ENCODE results near the gene C1S.

C1S gene

DNA sequence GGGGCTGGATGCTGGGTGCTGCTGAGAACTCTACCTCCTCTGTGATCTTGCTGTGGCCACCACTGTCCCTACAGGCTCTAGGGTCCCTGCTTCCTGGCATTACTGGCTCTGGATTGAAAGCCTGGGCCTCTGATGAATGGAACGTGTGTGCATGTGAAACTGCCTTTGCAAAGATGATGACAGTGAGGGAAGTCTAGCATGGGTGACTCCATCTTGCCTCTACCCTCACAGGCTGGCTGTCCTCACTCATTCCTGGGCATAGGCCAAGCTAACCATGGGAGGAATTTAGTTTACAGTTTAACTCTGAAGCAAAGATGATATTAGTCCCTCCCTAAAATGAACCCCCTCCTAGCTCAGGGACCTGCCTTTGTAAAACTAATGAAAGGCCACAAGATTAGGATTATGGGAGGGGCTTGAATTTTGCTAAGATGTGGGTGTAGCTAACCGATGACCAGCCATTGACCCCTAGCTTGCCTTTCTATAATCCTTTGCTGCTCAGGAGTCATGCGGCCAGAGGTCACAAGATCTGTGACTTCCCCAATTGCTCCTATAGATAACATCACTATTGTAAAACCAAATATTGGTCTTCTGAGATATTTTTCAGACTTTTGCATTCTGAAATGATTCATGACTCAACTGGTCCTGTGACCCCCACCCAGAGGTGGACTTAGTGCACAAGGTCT is 2.2 kb upstream of the C1S start:
- CTCF ChIA-PET, result interaction anchor here (0.8 kb wide), 1 partner anchor 41 kb away, joined by 3 read pairs; no protein-coding TSS in a partner anchor
- Mint-ChIP-seq H3K9me3 (no peaks in the 10 kb centered on the region), H3K27ac (no peak overlapping the region), H3K4me3 (no peak overlapping the region), H3K27me3 (peaks cover 55% of the 10 kb centered on the region), H3K4me1 (no peaks in the 10 kb centered on the region), H3K36me3 (no peaks in the 10 kb centered on the region)
- no peak for DNase-seq

DNA sequence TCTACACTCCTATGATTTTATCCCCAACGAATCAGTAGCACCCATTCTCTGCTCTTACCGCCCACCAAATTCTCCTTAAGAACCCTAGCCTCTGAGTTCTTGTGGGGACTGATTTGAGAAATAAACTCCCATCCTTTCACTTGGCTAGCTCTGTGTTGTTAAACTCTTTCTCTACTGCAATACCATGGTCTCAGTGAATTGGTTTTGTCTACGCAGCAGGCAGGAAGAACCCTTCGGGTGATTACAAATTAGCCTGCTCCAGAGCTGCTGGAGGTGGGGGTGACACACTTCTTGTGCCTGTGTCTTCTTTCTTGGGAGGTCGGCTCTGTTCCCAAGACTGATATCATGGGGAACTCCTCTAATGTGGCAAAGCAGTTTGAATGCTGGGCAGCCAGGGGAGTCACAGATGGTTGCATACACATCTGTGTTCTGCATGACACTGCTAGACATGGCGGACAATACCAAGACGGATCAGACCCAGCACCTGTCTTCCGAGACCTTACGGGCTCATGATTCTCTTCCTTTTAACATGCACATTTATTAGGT is 1.6 kb upstream of the C1S start:
- H3K9me3 Mint-ChIP-seq, result no peaks in the 10 kb centered on the region
- no peaks in the 10 kb centered on the region for H3K36me3 Mint-ChIP-seq
- no peak overlapping the region for H3K4me3 Mint-ChIP-seq
- no peaks in the 10 kb centered on the region for H3K4me1 Mint-ChIP-seq
- H3K27ac Mint-ChIP-seq, result no peak overlapping the region
- CTCF ChIA-PET, result interaction anchor here (0.8 to 1.2 kb wide), 3 partner anchors 26 to 134 kb away, joined by 3 to 4 read pairs (median 3); no protein-coding TSS in a partner anchor
- H3K27me3 Mint-ChIP-seq, result peaks cover 55% of the 10 kb centered on the region
- no peak for DNase-seq

- CTCF ChIA-PET, result interaction anchor here (0.7 to 1.2 kb wide), 3 partner anchors 27 to 136 kb away, joined by 3 to 4 read pairs (median 3); no protein-coding TSS in a partner anchor
- no peak for DNase-seq
These were observed 738 bp upstream of the C1S start for GRCh38 chr12:7059780-7060179.

GRCh38 chr12:7061138-7061537 is 620 bp downstream of the C1S start:
- Mint-ChIP-seq H3K4me1 (no peaks in the 10 kb centered on the region), H3K9me3 (no peaks in the 10 kb centered on the region), H3K27me3 (peaks cover 36% of the 10 kb centered on the region), H3K27ac (no peak overlapping the region), H3K4me3 (no peak overlapping the region), H3K36me3 (no peaks in the 10 kb centered on the region)
- CTCF ChIA-PET, result no interaction called here
- no peak for DNase-seq

More at GRCh38 chr12:7059780-7060179, 738 bp upstream of the C1S start:
- H3K9me3 Mint-ChIP-seq, result no peaks in the 10 kb centered on the region
- H3K4me3 Mint-ChIP-seq, result no peak overlapping the region
- H3K27ac Mint-ChIP-seq, result no peak overlapping the region
- no peaks in the 10 kb centered on the region for H3K36me3 Mint-ChIP-seq
- H3K4me1 Mint-ChIP-seq, result no peaks in the 10 kb centered on the region
- H3K27me3 Mint-ChIP-seq, result peaks cover 48% of the 10 kb centered on the region

GRCh38 chr12:7061596-7061995 is 1.1 kb downstream of the C1S start:
- H3K36me3 Mint-ChIP-seq, result no peaks in the 10 kb centered on the region
- no peak for DNase-seq
- no peak overlapping the region for H3K4me3 Mint-ChIP-seq
- peaks cover 40% of the 10 kb centered on the region for H3K27me3 Mint-ChIP-seq
- H3K4me1 Mint-ChIP-seq, result no peaks in the 10 kb centered on the region
- CTCF ChIA-PET, result no interaction called here
- no peaks in the 10 kb centered on the region for H3K9me3 Mint-ChIP-seq
- no peak overlapping the region for H3K27ac Mint-ChIP-seq

DNA sequence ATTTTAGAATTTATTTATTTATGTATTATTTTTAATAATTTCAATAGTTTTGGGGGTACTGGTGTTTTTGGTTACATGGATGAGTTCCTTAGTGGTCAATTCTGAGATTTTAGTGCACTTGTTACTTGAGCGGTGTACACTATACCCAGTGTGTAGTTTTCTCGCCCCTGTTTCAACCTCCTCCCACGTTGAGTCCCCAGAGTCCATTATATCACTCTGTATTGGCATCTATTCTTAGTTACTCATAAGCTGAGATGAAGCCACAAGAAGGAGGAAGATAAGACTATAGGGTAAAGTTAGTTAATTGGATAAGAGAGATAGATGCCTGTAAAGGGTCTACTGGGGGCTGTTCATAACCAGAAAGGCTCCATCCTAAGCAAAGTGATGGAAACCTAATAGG is 4.0 kb downstream of the C1S start:
- no peak for DNase-seq
- no peaks in the 10 kb centered on the region for H3K4me1 Mint-ChIP-seq
- H3K9me3 Mint-ChIP-seq, result no peaks in the 10 kb centered on the region
- no peak overlapping the region for H3K4me3 Mint-ChIP-seq
- H3K27ac Mint-ChIP-seq, result no peak overlapping the region
- H3K27me3 Mint-ChIP-seq, result peaks cover 43% of the 10 kb centered on the region
- CTCF ChIA-PET, result no interaction called here
- H3K36me3 Mint-ChIP-seq, result no peaks in the 10 kb centered on the region

GRCh38 chr12:7065073-7065623 is 4.6 kb downstream of the C1S start:
- H3K9me3 Mint-ChIP-seq, result no peaks in the 10 kb centered on the region
- no peaks in the 10 kb centered on the region for H3K36me3 Mint-ChIP-seq
- DNase-seq, result no peak
- H3K4me1 Mint-ChIP-seq, result no peaks in the 10 kb centered on the region
- no peak overlapping the region for H3K27ac Mint-ChIP-seq
- peaks cover 46% of the 10 kb centered on the region for H3K27me3 Mint-ChIP-seq
- H3K4me3 Mint-ChIP-seq, result no peak overlapping the region
- CTCF ChIA-PET, result interaction anchor here (1.5 kb wide), 1 partner anchor 18 kb away, joined by 3 read pairs; no protein-coding TSS in a partner anchor

DNA sequence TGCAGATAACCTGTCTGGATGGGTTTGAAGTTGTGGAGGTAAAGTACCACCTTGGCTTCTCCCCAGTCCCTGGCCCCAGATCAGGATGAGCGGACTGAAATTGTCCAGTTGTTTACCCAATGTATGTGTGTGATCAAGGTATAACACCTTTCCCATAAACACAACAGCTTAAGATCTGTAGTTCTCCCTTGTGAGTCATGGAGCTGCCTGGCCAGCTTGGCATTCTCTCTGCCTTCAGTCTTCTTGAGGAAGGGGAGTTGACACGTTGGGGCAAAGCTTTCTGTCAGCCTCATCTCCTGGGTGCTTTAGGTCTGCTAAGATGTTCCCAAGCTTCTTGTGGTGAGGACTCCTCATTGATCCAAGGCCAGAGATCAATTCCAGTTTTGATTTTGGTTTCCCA is 6.1 kb downstream of the C1S start:
- Mint-ChIP-seq H3K9me3 (no peaks in the 10 kb centered on the region), H3K4me1 (no peaks in the 10 kb centered on the region), H3K36me3 (no peaks in the 10 kb centered on the region), H3K27ac (no peak overlapping the region), H3K4me3 (no peak overlapping the region), H3K27me3 (peaks cover 35% of the 10 kb centered on the region)
- no peak for DNase-seq
- CTCF ChIA-PET, result interaction anchor here (1.5 kb wide), 1 partner anchor 19 kb away, joined by 3 read pairs; no protein-coding TSS in a partner anchor

GRCh38 chr12:7067096-7067495 is 6.6 kb downstream of the C1S start:
- H3K27ac Mint-ChIP-seq, result no peak overlapping the region
- H3K36me3 Mint-ChIP-seq, result no peaks in the 10 kb centered on the region
- DNase-seq, result no peak
- H3K27me3 Mint-ChIP-seq, result peaks cover 37% of the 10 kb centered on the region
- no peaks in the 10 kb centered on the region for H3K9me3 Mint-ChIP-seq
- CTCF ChIA-PET, result no interaction called here
- no peak overlapping the region for H3K4me3 Mint-ChIP-seq
- H3K4me1 Mint-ChIP-seq, result no peaks in the 10 kb centered on the region

DNA sequence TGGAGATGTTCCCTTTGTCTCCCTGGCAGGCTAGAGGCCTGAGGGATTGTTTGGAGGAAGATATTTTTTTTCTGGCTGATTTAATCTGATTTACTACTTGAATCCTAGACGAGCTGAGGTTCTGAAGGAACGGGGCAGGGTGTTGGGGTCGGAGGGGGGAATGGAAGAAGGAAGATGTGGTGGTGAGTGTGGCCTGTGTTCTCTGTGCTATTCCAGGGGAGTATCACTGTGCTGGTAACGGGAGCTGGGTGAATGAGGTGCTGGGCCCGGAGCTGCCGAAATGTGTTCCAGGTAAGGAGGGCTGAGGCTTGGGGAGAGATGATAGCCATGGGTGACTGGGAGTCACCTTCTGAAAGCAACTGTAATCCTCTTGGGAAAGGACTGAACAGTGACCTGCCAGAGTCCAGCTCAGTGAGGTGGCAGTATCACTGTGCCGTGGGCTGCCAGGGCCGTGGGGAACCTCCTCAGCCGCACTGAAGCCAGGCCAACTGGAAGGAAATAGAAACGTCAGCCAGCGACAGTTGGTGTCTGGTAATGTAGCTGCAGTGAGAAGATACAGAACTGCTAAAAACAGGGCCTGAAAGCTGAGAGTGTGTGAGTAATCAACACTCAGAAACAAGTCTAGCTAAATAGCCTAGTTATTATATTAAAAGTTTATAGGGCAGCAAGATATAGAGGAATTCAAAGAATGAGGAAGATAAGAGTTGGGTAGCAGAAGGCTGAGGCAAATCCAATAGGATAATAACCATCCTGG is 7.9 kb downstream of the C1S start:
- Mint-ChIP-seq H3K4me1 (no peaks in the 10 kb centered on the region), H3K27me3 (peaks cover 42% of the 10 kb centered on the region), H3K27ac (no peak overlapping the region), H3K4me3 (no peak overlapping the region), H3K9me3 (no peaks in the 10 kb centered on the region), H3K36me3 (no peaks in the 10 kb centered on the region)
- no peak for DNase-seq
- CTCF ChIA-PET, result interaction anchor here (0.6 to 1.0 kb wide), 2 partner anchors 8 to 21 kb away, joined by 3 read pairs; no protein-coding TSS in a partner anchor

DNA sequence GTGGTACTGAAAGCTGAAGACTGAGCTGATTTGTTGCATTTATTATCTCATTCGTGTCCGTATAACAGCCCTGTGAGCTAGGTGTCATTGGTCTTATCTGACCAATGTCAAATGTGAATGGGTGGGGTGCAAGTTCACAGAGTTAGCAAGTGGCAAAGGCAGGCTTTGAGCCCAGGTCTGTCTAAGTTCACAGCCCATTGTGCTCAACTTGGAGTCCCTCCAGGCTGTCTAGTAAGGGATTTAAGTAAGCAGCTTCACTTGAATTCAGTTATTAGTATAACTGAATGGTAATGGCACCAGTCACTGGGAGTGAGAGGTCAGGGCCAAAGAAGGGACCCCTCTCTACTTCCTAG is 8.5 kb downstream of the C1S start:
- no peaks in the 10 kb centered on the region for H3K9me3 Mint-ChIP-seq
- no peaks in the 10 kb centered on the region for H3K4me1 Mint-ChIP-seq
- H3K27ac Mint-ChIP-seq, result no peak overlapping the region
- no peaks in the 10 kb centered on the region for H3K36me3 Mint-ChIP-seq
- CTCF ChIA-PET, result interaction anchor here (0.6 kb wide), 1 partner anchor 8 kb away, joined by 3 read pairs; no protein-coding TSS in a partner anchor
- H3K4me3 Mint-ChIP-seq, result no peak overlapping the region
- H3K27me3 Mint-ChIP-seq, result peaks cover 47% of the 10 kb centered on the region
- DNase-seq, result no peak

DNA sequence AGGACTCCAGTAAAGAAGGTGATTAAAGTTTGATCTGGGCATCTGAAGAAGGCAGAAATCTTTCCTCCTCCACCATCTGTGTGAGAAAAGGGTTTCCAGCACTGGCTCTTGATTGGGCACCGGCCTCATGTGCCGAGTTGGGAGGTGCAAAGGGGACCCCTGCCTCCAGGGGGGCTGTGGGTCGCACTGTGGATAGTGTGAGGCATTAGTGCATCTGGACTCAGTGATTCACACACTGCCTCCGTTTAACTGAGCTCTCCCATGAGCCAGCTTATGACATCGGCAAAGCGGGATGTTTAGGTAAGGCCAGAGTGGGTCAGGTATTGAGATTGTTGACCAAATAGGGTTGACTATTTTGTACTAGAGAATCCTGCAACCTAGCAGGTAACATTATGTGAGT is 8.9 kb downstream of the C1S start:
- H3K36me3 Mint-ChIP-seq, result no peaks in the 10 kb centered on the region
- H3K4me1 Mint-ChIP-seq, result no peaks in the 10 kb centered on the region
- no peak for DNase-seq
- H3K9me3 Mint-ChIP-seq, result no peaks in the 10 kb centered on the region
- CTCF ChIA-PET, result no interaction called here
- H3K4me3 Mint-ChIP-seq, result no peak overlapping the region
- H3K27me3 Mint-ChIP-seq, result peaks cover 52% of the 10 kb centered on the region
- no peak overlapping the region for H3K27ac Mint-ChIP-seq

DNA sequence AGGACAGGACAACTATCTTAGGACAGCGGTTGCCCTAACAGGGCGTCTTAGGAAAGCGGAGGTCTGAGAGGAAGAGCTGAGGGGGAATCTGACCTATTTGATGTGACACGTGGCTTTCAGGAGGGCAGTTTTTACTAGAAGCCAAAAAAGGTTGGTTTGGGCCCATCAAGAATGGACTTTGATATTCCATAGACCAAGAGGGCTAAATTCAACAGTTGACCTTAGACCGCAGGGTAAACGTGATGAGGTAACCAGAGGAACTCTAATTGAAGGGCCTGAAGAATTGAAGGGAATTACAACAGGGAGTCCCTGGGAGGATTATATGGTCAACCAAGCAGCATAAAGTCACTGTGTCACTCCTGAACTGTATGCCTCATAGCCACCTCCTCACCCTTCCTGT is 11.5 kb downstream of the C1S start:
- Mint-ChIP-seq H3K4me3 (no peak overlapping the region), H3K36me3 (no peaks in the 10 kb centered on the region), H3K9me3 (no peaks in the 10 kb centered on the region), H3K27ac (no peak overlapping the region), H3K27me3 (peaks cover 63% of the 10 kb centered on the region), H3K4me1 (peaks cover 5% of the 10 kb centered on the region)
- CTCF ChIA-PET, result interaction anchor here (1.4 kb wide), 1 partner anchor 41 kb away, joined by 3 read pairs; no protein-coding TSS in a partner anchor
- no peak for DNase-seq

GRCh38 chr12:7072554-7072953 is 12.0 kb downstream of the C1S start:
- CTCF ChIA-PET, result interaction anchor here (1.4 kb wide), 1 partner anchor 41 kb away, joined by 3 read pairs; no protein-coding TSS in a partner anchor
- Mint-ChIP-seq H3K4me3 (no peak overlapping the region), H3K27me3 (peaks cover 63% of the 10 kb centered on the region), H3K27ac (no peak overlapping the region), H3K4me1 (peaks cover 5% of the 10 kb centered on the region), H3K36me3 (no peaks in the 10 kb centered on the region), H3K9me3 (no peaks in the 10 kb centered on the region)
- DNase-seq, result no peak

All from activated naive CD4-positive, alpha-beta T cell treated with anti-CD3 and anti-CD28 coated beads, Interleukin-2, amount 10 ng/mL, durations not matched to agents 7 days and 5 days (primary cell).